ENCODE data around the gene ATP2B3. TPM values are rescaled to one million over a fixed set of nuclear protein-coding genes. Genes with fewer than 3 reads are reported as not detected.

The ATP2B3 gene
- total RNA-seq, 1 donor from 2014 or later = 0.60 TPM

DNA sequence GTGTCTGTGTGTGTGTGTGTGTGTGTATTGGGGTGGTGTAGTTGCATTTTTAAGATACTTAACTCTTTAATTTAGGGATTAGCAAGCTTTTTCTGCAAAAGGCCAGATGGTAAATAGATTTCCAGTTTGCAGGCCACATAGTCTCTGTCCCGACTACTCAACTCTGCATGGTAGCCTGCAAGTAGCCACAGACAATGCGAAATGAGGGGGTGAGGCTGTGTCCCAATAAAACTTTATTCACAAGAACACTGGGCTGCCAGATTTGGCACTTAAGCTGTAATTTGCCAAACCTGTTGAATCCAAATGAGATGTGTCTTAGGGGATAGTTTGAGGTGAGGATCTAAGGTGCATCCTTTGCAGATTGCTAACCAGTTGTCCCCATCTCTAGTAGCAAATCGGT lies 6.8 kb downstream of the ATP2B3 start:
- peaks cover 26% of the 10 kb centered on the region for H3K27me3 Mint-ChIP-seq
- H3K4me3 Mint-ChIP-seq (ENCODE audit: low read depth) = no peak overlapping the region
- H3K4me1 Mint-ChIP-seq (ENCODE audit: low read depth) = no peaks in the 10 kb centered on the region
- no peaks in the 10 kb centered on the region for H3K36me3 Mint-ChIP-seq (ENCODE audit: insufficient read depth)
- DNase-seq (ENCODE audit: low spot score, unreplicated experiment) = no peak
- H3K9me3 Mint-ChIP-seq (ENCODE audit: low read depth) = peaks cover 4% of the 10 kb centered on the region
- TF ChIP-seq, protein P1, sequence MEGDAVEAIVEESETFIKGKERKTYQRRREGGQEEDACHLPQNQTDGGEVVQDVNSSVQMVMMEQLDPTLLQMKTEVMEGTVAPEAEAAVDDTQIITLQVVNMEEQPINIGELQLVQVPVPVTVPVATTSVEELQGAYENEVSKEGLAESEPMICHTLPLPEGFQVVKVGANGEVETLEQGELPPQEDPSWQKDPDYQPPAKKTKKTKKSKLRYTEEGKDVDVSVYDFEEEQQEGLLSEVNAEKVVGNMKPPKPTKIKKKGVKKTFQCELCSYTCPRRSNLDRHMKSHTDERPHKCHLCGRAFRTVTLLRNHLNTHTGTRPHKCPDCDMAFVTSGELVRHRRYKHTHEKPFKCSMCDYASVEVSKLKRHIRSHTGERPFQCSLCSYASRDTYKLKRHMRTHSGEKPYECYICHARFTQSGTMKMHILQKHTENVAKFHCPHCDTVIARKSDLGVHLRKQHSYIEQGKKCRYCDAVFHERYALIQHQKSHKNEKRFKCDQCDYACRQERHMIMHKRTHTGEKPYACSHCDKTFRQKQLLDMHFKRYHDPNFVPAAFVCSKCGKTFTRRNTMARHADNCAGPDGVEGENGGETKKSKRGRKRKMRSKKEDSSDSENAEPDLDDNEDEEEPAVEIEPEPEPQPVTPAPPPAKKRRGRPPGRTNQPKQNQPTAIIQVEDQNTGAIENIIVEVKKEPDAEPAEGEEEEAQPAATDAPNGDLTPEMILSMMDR (IDR thresholded peaks at IDR 0.05; ENCODE audit: unreplicated experiment) = no peak
- no peak overlapping the region for H3K27ac Mint-ChIP-seq

DNA sequence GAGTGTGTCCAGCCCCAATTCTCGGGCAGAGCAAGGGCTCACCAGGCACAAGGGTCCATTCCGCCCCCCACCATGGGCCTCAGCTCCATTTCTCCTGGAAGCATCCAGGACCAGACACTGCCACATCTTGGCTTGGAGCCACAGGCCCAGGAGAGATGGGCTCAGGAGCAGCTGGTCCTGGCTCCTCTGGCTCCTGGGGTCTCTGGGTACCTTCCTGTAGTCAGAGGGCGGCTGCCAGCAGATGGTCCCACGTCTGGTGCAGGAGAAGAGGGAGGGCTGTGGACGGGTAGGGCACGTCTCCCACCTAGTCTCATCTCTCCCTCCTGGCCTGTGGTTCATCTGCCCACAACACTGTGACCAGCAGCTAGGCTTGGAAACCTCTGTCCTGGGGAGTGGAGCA lies 8.0 kb downstream of the ATP2B3 start:
- peaks cover 20% of the 10 kb centered on the region for H3K27me3 Mint-ChIP-seq
- no peaks in the 10 kb centered on the region for H3K36me3 Mint-ChIP-seq (ENCODE audit: insufficient read depth)
- H3K9me3 Mint-ChIP-seq (ENCODE audit: low read depth) = peaks cover 4% of the 10 kb centered on the region
- TF ChIP-seq, protein P1 (IDR thresholded peaks at IDR 0.05; ENCODE audit: unreplicated experiment) = no peak
- no peak overlapping the region for H3K27ac Mint-ChIP-seq
- no peak for DNase-seq (ENCODE audit: low spot score, unreplicated experiment)
- no peak overlapping the region for H3K4me3 Mint-ChIP-seq (ENCODE audit: low read depth)
- H3K4me1 Mint-ChIP-seq (ENCODE audit: low read depth) = no peaks in the 10 kb centered on the region

DNA sequence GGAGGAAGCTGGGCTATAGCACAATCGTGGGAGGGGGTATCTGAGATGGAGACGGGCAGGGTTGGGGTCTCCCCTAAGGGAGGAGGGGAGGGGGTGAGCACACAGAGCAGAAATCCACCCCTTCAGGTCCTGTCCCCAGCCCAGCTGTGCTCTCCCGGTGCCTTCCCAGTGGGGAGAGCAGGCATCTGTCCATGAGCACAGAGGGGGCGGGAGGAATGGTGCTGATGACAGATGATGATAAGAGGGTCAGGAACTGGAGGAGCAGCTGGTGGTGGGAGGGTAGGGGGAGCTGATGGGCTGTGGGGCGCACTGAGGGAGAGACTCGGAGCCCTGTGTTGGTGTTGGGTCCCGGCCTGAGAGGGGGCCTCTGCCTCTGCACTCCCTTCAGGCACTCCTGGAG lies 8.6 kb downstream of the ATP2B3 start:
- TF ChIP-seq, protein P1 (IDR thresholded peaks at IDR 0.05; ENCODE audit: unreplicated experiment) = no peak
- no peak overlapping the region for H3K4me3 Mint-ChIP-seq (ENCODE audit: low read depth)
- no peak for DNase-seq (ENCODE audit: low spot score, unreplicated experiment)
- H3K27me3 Mint-ChIP-seq = peaks cover 16% of the 10 kb centered on the region
- peaks cover 4% of the 10 kb centered on the region for H3K9me3 Mint-ChIP-seq (ENCODE audit: low read depth)
- no peak overlapping the region for H3K27ac Mint-ChIP-seq
- H3K4me1 Mint-ChIP-seq (ENCODE audit: low read depth) = no peaks in the 10 kb centered on the region
- H3K36me3 Mint-ChIP-seq (ENCODE audit: insufficient read depth) = no peaks in the 10 kb centered on the region

DNA sequence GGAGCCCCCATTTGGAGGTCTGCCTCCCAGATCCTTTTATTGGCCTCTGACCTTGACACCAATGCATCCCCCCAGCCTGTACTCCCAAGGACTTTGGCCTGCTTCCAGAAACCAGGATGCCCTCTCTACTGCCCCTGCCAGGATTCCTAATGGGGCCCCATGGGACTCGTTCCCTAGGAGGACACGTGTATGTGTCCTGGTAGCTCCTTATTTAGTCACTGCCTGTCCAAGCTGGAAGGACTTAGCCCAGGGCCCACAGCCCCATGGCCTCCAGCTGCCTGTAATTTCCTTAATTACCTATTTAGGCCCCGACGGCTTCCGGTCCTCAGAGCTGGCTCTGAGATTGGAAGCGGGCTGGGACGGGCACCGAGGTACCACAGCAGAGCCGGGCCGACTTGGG lies 9.4 kb downstream of the ATP2B3 start:
- TF ChIP-seq, protein P1 (IDR thresholded peaks at IDR 0.05; ENCODE audit: unreplicated experiment) = no peak
- H3K9me3 Mint-ChIP-seq (ENCODE audit: low read depth) = peaks cover 4% of the 10 kb centered on the region

DNA sequence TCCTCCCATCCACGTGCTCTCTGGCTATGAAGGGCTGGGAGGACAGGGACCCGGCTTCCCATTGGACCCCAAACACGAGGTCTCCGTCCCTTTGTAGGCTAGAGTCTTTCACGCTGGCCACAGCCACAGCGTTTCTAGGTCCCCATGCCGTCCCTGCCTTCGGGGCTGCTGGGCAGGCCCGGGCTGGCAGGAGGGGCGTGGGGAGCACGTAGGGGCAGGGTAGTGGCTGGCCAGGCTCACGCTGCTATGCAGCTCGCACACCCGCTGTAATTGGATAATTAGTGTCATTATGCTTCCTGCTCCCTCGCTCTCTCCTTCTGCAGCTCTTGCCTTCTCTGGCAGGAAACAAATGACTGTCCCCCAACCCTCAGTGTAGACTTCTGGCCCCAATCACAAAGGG lies 9.8 kb downstream of the ATP2B3 start:
- H3K4me3 Mint-ChIP-seq (ENCODE audit: low read depth) = no peak overlapping the region
- no peaks in the 10 kb centered on the region for H3K36me3 Mint-ChIP-seq (ENCODE audit: insufficient read depth)
- DNase-seq (ENCODE audit: low spot score, unreplicated experiment) = no peak
- TF ChIP-seq, protein P1 (IDR thresholded peaks at IDR 0.05; ENCODE audit: unreplicated experiment) = no peak
- H3K27me3 Mint-ChIP-seq = peaks cover 5% of the 10 kb centered on the region
- no peak overlapping the region for H3K27ac Mint-ChIP-seq
- no peaks in the 10 kb centered on the region for H3K4me1 Mint-ChIP-seq (ENCODE audit: low read depth)
- peaks cover 4% of the 10 kb centered on the region for H3K9me3 Mint-ChIP-seq (ENCODE audit: low read depth)

More for the DNA sequence above, 9.4 kb downstream of the ATP2B3 start:
- Mint-ChIP-seq H3K27me3 (peaks cover 9% of the 10 kb centered on the region), H3K4me3 (ENCODE audit: low read depth) (no peak overlapping the region), H3K4me1 (ENCODE audit: low read depth) (no peaks in the 10 kb centered on the region), H3K27ac (no peak overlapping the region), H3K36me3 (ENCODE audit: insufficient read depth) (no peaks in the 10 kb centered on the region)
- no peak for DNase-seq (ENCODE audit: low spot score, unreplicated experiment)
